HFF-Myc (cell line): ENCODE data around the gene RPH3AL.
"Not testable (repeated sequence)": the region's sequence is repeated elsewhere in the genome, so short reads cannot be mapped to it uniquely, and the experiment has no call there.

Experiments
- DNase-seq: peaks from one replicate; pipeline ENCODE4 v3.0.0-alpha.2; 2011; ENCODE audit warnings: low read depth; ENCODE audit errors: extremely low read depth
- H3K4me3 ChIP-seq: replicated peaks from 2 replicates; pipeline ENCODE4 v1.5.1; 2011; ENCODE audit warnings: low read depth, mild to moderate bottlenecking, control low read depth, low read length
- TF ChIP-seq, protein P1 (sequence below): IDR thresholded peaks from 2 replicates; pipeline ENCODE4 v1.5.1; 2012; ENCODE audit warnings: mild to moderate bottlenecking, low read depth, low read length, control low read depth; ENCODE audit errors: missing control alignments

RPH3AL gene

GRCh38 chr17:205148-205669, 147.4 kb downstream of the RPH3AL start:
- no peak overlapping the region for H3K4me3 ChIP-seq
- TF ChIP-seq, protein P1, sequence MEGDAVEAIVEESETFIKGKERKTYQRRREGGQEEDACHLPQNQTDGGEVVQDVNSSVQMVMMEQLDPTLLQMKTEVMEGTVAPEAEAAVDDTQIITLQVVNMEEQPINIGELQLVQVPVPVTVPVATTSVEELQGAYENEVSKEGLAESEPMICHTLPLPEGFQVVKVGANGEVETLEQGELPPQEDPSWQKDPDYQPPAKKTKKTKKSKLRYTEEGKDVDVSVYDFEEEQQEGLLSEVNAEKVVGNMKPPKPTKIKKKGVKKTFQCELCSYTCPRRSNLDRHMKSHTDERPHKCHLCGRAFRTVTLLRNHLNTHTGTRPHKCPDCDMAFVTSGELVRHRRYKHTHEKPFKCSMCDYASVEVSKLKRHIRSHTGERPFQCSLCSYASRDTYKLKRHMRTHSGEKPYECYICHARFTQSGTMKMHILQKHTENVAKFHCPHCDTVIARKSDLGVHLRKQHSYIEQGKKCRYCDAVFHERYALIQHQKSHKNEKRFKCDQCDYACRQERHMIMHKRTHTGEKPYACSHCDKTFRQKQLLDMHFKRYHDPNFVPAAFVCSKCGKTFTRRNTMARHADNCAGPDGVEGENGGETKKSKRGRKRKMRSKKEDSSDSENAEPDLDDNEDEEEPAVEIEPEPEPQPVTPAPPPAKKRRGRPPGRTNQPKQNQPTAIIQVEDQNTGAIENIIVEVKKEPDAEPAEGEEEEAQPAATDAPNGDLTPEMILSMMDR = no peak
- no peak for DNase-seq

- TF ChIP-seq, protein P1 = no peak
- no peak for DNase-seq
Observed at GRCh38 chr17:204427-205147, 148.0 kb downstream of the RPH3AL start.

GRCh38 chr17:202501-202951, 150.1 kb downstream of the RPH3AL start:
- TF ChIP-seq, protein P1 = no peak
- no peak overlapping the region for H3K4me3 ChIP-seq
- no peak for DNase-seq

More at GRCh38 chr17:204427-205147, 148.0 kb downstream of the RPH3AL start:
- H3K4me3 ChIP-seq = no peak overlapping the region

- not testable (repeated sequence) for DNase-seq, H3K4me3 ChIP-seq
Observed at GRCh38 chr17:201736-202135, 150.9 kb downstream of the RPH3AL start.

GRCh38 chr17:201257-201656, 151.3 kb downstream of the RPH3AL start:
- DNase-seq, H3K4me3 ChIP-seq: not testable (repeated sequence)

DNA sequence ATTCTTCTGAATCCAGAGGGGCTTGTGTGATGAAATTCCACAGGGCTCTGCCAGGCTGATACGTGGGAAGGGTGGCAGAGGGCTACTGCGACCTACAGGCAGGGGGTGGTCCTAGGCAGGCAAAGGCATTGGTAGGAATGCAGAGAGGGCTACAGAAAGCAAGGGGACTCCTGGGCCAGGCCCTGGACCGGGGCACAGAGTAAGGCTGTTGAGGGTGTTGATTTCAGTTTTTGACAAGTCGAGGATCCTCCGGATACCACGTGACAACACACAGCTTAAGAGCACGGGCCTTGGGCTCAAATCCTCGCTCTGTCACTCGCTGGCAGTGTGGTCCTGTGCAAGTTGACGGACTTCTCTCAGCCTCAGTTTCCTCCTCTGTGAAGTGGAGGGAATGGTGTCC, 152.0 kb downstream of the RPH3AL start:
- TF ChIP-seq, protein P1 = no peak
- H3K4me3 ChIP-seq = no peak overlapping the region
- DNase-seq = no peak

DNA sequence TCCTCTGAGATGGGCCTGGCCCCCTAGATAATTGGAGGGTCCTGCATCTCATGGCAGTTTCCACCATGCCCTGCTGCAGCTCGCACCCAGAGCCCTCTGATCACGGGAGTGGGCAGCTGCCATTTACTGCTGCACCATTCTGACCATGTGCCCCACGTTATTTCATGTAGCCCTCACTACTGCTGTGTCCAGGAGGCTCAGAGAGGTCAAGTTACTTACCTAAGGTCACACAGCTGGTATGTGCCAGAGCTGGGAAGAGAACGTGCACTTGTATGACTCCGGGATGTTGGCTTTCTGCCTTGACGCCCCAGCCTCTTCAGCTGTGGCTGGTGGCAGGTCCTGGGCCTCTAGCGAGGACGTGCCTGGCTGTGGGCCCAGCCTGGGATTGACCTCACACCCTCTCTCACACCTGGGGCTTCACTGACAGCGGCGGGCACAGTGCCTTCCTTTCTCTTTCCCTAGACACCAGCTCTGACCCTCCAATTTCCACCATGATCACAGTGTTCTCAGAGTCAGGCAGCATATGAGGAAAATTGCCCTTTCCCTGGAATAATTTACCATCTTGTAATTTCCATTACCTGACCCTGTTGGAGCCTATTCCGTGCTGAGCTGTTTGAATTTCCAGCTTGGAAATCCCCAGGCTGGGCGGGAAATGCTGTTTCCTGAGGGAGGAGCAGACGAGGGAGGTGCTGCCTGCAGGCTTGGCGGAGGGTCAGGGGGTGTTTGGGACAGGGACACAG, 152.6 kb downstream of the RPH3AL start:
- H3K4me3 ChIP-seq = no peak overlapping the region
- TF ChIP-seq, protein P1 = no peak
- DNase-seq = no peak
